MCF 10A (cell line): ENCODE data around the gene LRG1. TPM values are rescaled to one million over a fixed set of nuclear protein-coding genes. Genes with fewer than 3 reads are reported as not detected.
A peak's percentile ranks its signal among the peaks of the same experiment; 100 is the strongest.

Experiments
- BruUV-seq: library from RNA; stranded (reverse); fragments of 400-500 nt; replicated peaks from 2 replicates; lab custom pipeline; 2021; lab: Mats Ljungman, UMichigan
- CTCF ChIA-PET: fragments of 300-600 bp; sonication (Branson Sonifier 250); formaldehyde crosslinking; extraction: SDS; loops from one replicate; lab custom pipeline; 2021; ENCODE audit warnings: antibody characterized with exemption, inconsistent platforms; lab: Yijun Ruan, JAX
- POLR2A ChIA-PET: fragments of 300-600, 350-650 bp; sonication (Branson Sonifier 250); formaldehyde crosslinking; extraction: SDS; loops from one replicate; lab custom pipeline; 2020; ENCODE audit warnings: antibody characterized with exemption, inconsistent platforms; lab: Yijun Ruan, JAX
- DNase-seq: peaks from one replicate; pipeline ENCODE4 v3.0.0-alpha.2; 2018; ENCODE audit not compliant: unreplicated experiment
- H3K27ac Mint-ChIP-seq: one replicate; pipeline ENCODE4 v1.8.0; 2022; ENCODE audit warnings: mild to moderate bottlenecking, low read depth, mixed read lengths; ENCODE audit not compliant: unreplicated experiment
- H3K27me3 Mint-ChIP-seq: one replicate; pipeline ENCODE4 v1.8.0; 2022; ENCODE audit warnings: mixed read lengths; ENCODE audit not compliant: insufficient read depth, unreplicated experiment
- H3K36me3 Mint-ChIP-seq: one replicate; pipeline ENCODE4 v1.8.0; 2022; ENCODE audit warnings: mild to moderate bottlenecking, moderate library complexity, mixed read lengths; ENCODE audit not compliant: insufficient read depth, unreplicated experiment
- H3K4me1 Mint-ChIP-seq: one replicate; pipeline ENCODE4 v1.8.0; 2022; ENCODE audit warnings: mixed read lengths; ENCODE audit not compliant: insufficient read depth, unreplicated experiment
- H3K4me3 Mint-ChIP-seq: one replicate; pipeline ENCODE4 v1.8.0; 2022; ENCODE audit warnings: mild to moderate bottlenecking, moderate library complexity, mixed read lengths; ENCODE audit not compliant: unreplicated experiment
- H3K9me3 Mint-ChIP-seq: one replicate; pipeline ENCODE4 v1.8.0; 2022; ENCODE audit warnings: mixed read lengths; ENCODE audit not compliant: unreplicated experiment
- intact Hi-C: fragments of 100-400 bp; cut with micrococcal nuclease; formaldehyde crosslinking; loops from 2 replicates; pipeline ENCODE4 v1.14.1; 2022
- total RNA-seq: library from RNA; stranded (reverse); gene quantifications from 2 replicates; pipeline ENCODE4 v1.2.3, GENCODE V29; 2022
- TF ChIP-seq, protein P1 (sequence below): fragments of 200-600 bp; IDR thresholded peaks from one replicate; pipeline ENCODE4 v1.8.0; 2022; ENCODE audit warnings: antibody characterized with exemption, mild to moderate bottlenecking; ENCODE audit not compliant: unreplicated experiment

Gene LRG1
- total RNA-seq, 1 experiment from 2014 or later = 0.33 TPM

DNA sequence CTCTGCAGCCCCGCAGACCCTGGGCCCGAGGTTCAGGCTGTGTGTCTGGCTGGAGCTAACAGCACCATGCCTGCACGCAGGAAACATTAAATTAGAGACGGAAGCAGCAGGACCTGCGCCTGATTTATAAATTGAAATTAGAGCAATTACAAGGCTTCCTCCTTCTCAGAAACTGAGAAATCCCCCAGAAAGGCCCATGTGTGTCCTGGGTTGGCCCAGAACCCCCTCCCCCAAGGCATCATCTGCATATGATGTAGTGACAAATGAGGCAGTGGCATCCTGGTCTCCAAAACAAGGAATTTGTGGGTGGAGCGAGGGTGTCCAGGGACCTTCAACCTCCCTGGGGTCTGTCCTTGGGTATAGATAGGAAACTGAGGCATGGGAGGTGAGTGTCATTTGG lies 46.9 kb upstream of the LRG1 start:
- no TSS peak for BruUV-seq
- no peak overlapping the region for H3K4me3 Mint-ChIP-seq
- no peaks in the 10 kb centered on the region for H3K36me3 Mint-ChIP-seq
- no peaks in the 10 kb centered on the region for H3K9me3 Mint-ChIP-seq
- intact Hi-C loops = no loop called here
- DNase-seq = no peak
- CTCF ChIA-PET = interaction anchor here (0.7 kb wide), 1 partner anchor 225 kb away, joined by 3 read pairs; no protein-coding TSS in a partner anchor
- TF ChIP-seq, protein P1, sequence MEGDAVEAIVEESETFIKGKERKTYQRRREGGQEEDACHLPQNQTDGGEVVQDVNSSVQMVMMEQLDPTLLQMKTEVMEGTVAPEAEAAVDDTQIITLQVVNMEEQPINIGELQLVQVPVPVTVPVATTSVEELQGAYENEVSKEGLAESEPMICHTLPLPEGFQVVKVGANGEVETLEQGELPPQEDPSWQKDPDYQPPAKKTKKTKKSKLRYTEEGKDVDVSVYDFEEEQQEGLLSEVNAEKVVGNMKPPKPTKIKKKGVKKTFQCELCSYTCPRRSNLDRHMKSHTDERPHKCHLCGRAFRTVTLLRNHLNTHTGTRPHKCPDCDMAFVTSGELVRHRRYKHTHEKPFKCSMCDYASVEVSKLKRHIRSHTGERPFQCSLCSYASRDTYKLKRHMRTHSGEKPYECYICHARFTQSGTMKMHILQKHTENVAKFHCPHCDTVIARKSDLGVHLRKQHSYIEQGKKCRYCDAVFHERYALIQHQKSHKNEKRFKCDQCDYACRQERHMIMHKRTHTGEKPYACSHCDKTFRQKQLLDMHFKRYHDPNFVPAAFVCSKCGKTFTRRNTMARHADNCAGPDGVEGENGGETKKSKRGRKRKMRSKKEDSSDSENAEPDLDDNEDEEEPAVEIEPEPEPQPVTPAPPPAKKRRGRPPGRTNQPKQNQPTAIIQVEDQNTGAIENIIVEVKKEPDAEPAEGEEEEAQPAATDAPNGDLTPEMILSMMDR = no peak
- H3K4me1 Mint-ChIP-seq = peaks cover 6% of the 10 kb centered on the region
- no peak overlapping the region for H3K27ac Mint-ChIP-seq
- peaks cover 11% of the 10 kb centered on the region for H3K27me3 Mint-ChIP-seq
- POLR2A ChIA-PET = no interaction called here

DNA sequence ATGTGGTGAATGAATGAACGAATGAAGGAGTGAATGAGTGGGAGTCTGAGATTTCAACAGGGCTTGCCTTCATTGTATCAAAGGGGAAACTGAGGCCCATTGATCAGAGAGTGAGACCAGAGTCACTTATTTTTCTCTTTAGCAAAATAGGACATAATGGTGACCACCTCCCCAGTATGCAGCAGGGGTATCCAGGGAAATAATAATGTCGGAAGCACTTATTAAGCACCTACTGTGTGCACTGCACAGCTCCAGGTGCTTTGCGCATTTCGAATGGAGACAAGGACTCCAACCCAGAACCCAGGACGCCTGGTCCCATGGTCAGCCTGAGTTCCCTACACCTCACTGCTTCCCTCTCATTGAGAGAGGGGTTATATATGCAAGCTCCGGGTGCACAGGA lies 46.4 kb upstream of the LRG1 start:
- DNase-seq = no peak
- TF ChIP-seq, protein P1 = no peak
- H3K4me3 Mint-ChIP-seq = no peak overlapping the region
- H3K27me3 Mint-ChIP-seq = peaks cover 11% of the 10 kb centered on the region
- POLR2A ChIA-PET = no interaction called here
- no peak overlapping the region for H3K27ac Mint-ChIP-seq
- CTCF ChIA-PET = no interaction called here
- BruUV-seq = no TSS peak
- intact Hi-C loops = no loop called here
- no peaks in the 10 kb centered on the region for H3K9me3 Mint-ChIP-seq
- peaks cover 6% of the 10 kb centered on the region for H3K4me1 Mint-ChIP-seq
- no peaks in the 10 kb centered on the region for H3K36me3 Mint-ChIP-seq

DNA sequence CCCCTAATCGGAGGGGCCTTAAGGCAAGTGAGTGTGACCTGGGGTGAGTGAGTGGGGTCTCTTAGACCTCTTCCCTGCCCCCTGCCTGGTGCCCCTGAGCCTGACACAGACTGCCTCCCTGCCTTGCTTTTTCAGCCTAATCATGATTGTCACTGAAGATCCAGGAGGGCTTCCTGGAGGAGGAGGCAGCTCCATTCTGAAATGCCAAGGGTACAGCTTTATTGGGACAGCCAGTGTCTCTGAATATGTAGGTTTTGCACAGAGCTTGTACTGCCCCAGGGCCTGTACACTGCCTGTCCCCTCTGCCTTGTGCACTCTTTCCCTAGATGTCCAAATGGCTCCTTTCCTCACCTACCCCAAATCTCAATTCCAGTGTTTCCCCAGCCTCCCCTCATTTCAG lies 45.7 kb upstream of the LRG1 start:
- H3K36me3 Mint-ChIP-seq = no peaks in the 10 kb centered on the region
- POLR2A ChIA-PET = no interaction called here

DNA sequence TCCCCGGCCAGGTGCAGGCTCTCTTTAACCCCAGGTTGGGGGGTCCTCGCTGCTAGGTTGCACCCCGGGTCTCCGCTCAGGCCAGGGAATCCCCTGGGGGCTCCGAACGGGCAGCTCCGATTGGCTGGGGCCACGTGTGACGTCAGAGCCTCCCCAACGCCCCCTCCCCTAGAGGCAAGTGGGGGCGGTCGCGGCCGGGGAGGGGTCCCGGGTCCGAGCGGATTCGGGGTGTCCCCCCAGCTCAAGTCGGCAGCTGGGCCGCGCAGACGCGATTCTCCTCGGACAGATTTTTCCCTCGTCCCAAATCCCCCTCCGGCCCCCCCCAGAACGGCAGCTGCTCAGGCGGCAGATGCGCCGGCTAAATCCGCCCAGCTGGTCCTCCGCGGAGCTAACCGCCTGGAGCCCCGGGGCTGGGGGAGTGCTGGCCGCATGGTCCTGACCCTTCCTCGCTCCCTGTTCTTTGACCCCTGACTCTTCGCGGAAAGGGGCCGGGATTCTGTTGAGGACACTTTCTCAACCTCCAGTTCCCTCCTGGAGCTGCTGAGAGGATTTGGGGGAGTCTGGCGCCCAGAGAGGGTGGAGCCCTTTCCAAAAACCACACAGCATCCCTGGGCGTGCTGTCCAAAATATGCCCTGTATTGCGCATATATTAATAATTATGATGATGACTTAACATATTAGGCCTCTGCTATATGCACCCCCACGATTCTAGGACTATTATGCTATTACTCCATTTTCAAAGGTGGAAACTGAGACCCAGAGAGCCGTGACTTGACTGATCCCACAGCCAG lies 45.0 kb upstream of the LRG1 start:
- ChIA-PET POLR2A (interaction anchor here (0.9 kb wide), 1 partner anchor 9 kb away, joined by 4 read pairs; no protein-coding TSS in a partner anchor), CTCF (interaction anchor here (1.2 to 1.5 kb wide), 2 partner anchors 9 to 48 kb away, joined by 3 read pairs; no protein-coding TSS in a partner anchor)
- no TSS peak for BruUV-seq
- no peak for DNase-seq
- intact Hi-C loops = no loop called here
- Mint-ChIP-seq H3K27me3 (peaks cover 11% of the 10 kb centered on the region), H3K27ac (no peak overlapping the region), H3K36me3 (no peaks in the 10 kb centered on the region), H3K4me3 (peak overlapping the region; percentile 16), H3K4me1 (peaks cover 6% of the 10 kb centered on the region), H3K9me3 (no peaks in the 10 kb centered on the region)
- TF ChIP-seq, protein P1 = no peak

More for the DNA sequence above, 45.7 kb upstream of the LRG1 start:
- H3K27ac Mint-ChIP-seq = no peak overlapping the region
- BruUV-seq = no TSS peak
- H3K4me3 Mint-ChIP-seq = no peak overlapping the region
- CTCF ChIA-PET = interaction anchor here (0.7 to 1.5 kb wide), 2 partner anchors 9 to 47 kb away, joined by 3 to 4 read pairs; no protein-coding TSS in a partner anchor
- intact Hi-C loops = no loop called here
- TF ChIP-seq, protein P1 = no peak
- H3K27me3 Mint-ChIP-seq = peaks cover 11% of the 10 kb centered on the region
- H3K9me3 Mint-ChIP-seq = no peaks in the 10 kb centered on the region
- peaks cover 6% of the 10 kb centered on the region for H3K4me1 Mint-ChIP-seq
- no peak for DNase-seq
